ENCODE measurements around the gene GCK.

Gene GCK

GRCh38 chr7:44113764-44114354 is 75.4 kb downstream of the GCK start:
- peak overlapping the region; percentile 91 for H3K27ac ChIP-seq

GRCh38 chr7:44112997-44113763 is 76.1 kb downstream of the GCK start:
- peak overlapping the region; percentile 91 for H3K27ac ChIP-seq
- TF ChIP-seq ZFX (IDR thresholded peaks at IDR 0.05; ENCODE audit: borderline replicate concordance) (no peak), CTCF (IDR thresholded peaks at IDR 0.05) (0 out of 2 replicates have a peak, but pooled peaks have one; percentile 14)

More at GRCh38 chr7:44113764-44114354, 75.4 kb downstream of the GCK start:
- TF ChIP-seq CTCF (IDR thresholded peaks at IDR 0.05) (0 out of 2 replicates have a peak, but pooled peaks have one; percentile 4), ZFX (IDR thresholded peaks at IDR 0.05; ENCODE audit: borderline replicate concordance) (no peak)

- no peak for TF ChIP-seq ZFX (IDR thresholded peaks at IDR 0.05; ENCODE audit: borderline replicate concordance)
- TF ChIP-seq CTCF (IDR thresholded peaks at IDR 0.05) = peak; percentile 60
- peak overlapping the region; percentile 91 for H3K27ac ChIP-seq
These were observed 76.8 kb downstream of the GCK start for GRCh38 chr7:44112231-44112996.

- TF ChIP-seq CTCF (IDR thresholded peaks at IDR 0.05) (no peak), ZFX (IDR thresholded peaks at IDR 0.05; ENCODE audit: borderline replicate concordance) (no peak)
- peak overlapping the region; percentile 91 for H3K27ac ChIP-seq
These were observed 77.5 kb downstream of the GCK start for GRCh38 chr7:44111761-44112160.

GRCh38 chr7:44110719-44111635 is 78.3 kb downstream of the GCK start:
- H3K27ac ChIP-seq = no peak overlapping the region
- no peak for TF ChIP-seq CTCF (IDR thresholded peaks at IDR 0.05)
- no peak for TF ChIP-seq ZFX (IDR thresholded peaks at IDR 0.05; ENCODE audit: borderline replicate concordance)

- no peak for TF ChIP-seq CTCF (IDR thresholded peaks at IDR 0.05)
- no peak for TF ChIP-seq ZFX (IDR thresholded peaks at IDR 0.05; ENCODE audit: borderline replicate concordance)
- no peak overlapping the region for H3K27ac ChIP-seq
These were observed 79.2 kb downstream of the GCK start for GRCh38 chr7:44109991-44110390.

Data from 22Rv1 (cell line).